ENCODE results near the gene CHRNA4. TPM values are rescaled to one million over a fixed set of nuclear protein-coding genes. Genes with fewer than 3 reads are reported as not detected.

Gene CHRNA4
- total RNA-seq, 3 donors from 2014 or later = not detected

DNA sequence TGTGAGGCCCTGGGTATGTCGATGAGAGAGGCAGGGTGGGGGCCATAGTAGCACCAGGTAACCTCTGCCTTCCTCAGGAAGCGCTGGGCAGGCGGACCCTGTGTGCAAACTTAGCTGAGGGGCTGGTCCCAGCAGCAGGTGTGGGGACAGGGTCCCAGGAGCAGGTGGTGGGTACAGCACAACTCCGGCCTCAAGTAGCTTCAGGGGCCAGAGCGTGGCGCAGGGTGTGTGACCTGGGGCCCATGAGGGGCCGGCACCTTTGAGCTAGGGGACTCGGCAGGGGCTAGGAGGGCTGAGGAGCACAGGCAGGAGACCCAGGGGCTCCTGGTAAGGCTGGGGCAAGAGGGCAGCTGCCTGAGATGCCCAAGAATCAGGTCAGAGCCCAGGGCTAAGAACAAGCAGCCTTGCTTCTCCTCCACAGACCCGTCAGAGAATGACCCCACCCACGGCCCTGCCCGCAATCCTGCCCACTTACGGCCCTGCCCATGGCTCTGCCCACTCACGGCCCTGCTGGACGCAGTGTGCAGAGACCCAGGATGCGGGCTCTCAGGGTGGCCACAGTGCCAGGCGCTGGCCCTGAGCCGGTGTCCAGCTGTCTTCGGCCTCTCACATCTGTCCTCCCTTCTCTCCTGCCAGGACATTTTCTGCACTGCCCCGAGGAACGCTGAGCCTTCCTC, 30.9 kb downstream of the CHRNA4 start:
- no peak overlapping the region for H3K27ac ChIP-seq
- H3K27me3 ChIP-seq = peaks cover 2 to 65% of the 10 kb centered on the region in 2 donors
- H3K36me3 ChIP-seq = no peaks in the 10 kb centered on the region
- no peak for DNase-seq (ENCODE audit: low spot score in 2 of 2)
- H3K4me1 ChIP-seq = no peaks in the 10 kb centered on the region
- TF ChIP-seq POLR2A (IDR thresholded peaks at IDR 0.05) (no peak), POLR2AphosphoS5 (IDR thresholded peaks at IDR 0.05) (no peak)
- TF ChIP-seq, protein P1, sequence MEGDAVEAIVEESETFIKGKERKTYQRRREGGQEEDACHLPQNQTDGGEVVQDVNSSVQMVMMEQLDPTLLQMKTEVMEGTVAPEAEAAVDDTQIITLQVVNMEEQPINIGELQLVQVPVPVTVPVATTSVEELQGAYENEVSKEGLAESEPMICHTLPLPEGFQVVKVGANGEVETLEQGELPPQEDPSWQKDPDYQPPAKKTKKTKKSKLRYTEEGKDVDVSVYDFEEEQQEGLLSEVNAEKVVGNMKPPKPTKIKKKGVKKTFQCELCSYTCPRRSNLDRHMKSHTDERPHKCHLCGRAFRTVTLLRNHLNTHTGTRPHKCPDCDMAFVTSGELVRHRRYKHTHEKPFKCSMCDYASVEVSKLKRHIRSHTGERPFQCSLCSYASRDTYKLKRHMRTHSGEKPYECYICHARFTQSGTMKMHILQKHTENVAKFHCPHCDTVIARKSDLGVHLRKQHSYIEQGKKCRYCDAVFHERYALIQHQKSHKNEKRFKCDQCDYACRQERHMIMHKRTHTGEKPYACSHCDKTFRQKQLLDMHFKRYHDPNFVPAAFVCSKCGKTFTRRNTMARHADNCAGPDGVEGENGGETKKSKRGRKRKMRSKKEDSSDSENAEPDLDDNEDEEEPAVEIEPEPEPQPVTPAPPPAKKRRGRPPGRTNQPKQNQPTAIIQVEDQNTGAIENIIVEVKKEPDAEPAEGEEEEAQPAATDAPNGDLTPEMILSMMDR (IDR thresholded peaks at IDR 0.05) = no peak
- H3K9me3 ChIP-seq = peaks cover 0 to 4% of the 10 kb centered on the region in 2 donors
- no peak overlapping the region for H3K4me3 ChIP-seq
- intact Hi-C loops (cut with DNase I; ENCODE audit: low total_unique reads) = no loop called here

DNA sequence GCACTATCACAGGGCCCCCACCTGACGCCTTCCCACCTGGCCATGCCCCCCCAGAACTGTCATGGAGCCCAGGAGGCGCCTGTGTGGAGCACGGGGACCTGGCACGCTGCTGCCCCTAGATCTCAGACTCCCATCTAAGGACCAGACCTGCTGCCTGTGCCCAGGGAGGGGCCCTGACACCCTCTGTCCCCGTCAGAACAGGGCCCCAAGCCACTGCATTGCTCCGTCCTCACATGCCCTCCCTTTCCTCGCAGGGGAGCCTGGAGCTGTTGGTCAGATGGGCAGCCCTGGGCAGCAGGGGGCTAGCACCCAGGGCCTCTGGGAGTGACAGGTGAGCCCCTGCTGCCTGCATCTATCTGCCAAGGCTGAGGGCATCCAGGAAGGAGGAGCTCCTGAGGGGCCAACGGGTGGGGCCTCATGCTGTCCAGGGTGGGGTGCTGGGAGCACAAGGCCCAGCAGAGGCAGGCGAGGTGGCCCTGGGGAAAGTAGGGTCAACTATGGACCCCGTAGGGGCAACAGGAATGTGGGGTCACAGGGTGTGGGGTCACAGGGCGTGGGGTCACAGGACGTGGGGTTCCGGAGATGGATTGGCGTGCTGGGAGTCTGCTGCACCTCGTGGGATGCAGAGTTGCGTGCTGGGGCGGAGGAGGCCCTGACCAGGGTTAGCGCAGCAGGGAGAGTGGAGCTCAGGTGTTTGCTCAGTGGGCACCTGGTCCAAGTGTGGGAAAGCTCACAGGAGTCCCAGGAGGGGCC, 31.6 kb downstream of the CHRNA4 start:
- Histone ChIP-seq H3K4me3 (no peak overlapping the region), H3K27me3 (peaks cover 2 to 65% of the 10 kb centered on the region in 2 donors)

DNA sequence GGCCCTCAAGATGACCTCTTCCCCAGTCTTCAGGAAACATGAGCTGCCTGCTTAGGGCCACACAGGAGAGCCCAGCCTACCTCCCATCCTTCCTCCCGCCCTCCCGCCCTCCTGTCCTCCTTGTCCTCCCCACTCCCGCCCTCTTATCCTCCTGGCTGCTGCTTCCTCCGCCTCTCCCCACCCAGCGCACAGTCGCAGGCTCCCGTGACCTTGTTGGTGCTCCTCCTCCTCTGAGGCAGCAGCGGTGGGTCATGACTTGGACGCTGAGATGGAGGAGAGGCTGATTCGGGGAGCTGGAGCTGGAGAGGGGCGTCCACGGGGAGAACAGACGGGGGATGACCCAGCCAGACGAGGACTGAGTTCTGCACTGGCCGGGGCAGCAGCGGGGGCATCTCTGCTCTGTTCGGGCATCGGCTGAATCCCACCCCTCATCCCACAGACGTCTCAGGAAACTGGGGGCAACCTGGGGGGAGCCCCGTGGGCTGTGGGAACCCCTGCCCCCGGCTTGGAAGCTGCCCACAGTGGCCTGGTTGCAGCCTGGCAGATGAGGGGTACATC, 32.4 kb downstream of the CHRNA4 start:
- H3K4me3 ChIP-seq = no peak overlapping the region
- peaks cover 2 to 64% of the 10 kb centered on the region in 2 donors for H3K27me3 ChIP-seq
- no peaks in the 10 kb centered on the region for H3K4me1 ChIP-seq
- H3K9me3 ChIP-seq = peaks cover 0 to 4% of the 10 kb centered on the region in 2 donors
- intact Hi-C loops (cut with DNase I; ENCODE audit: low total_unique reads) = no loop called here
- DNase-seq (ENCODE audit: low spot score in 2 of 2) = no peak
- H3K27ac ChIP-seq = no peak overlapping the region
- H3K36me3 ChIP-seq = no peaks in the 10 kb centered on the region
- no peak for TF ChIP-seq POLR2A (IDR thresholded peaks at IDR 0.05)
- TF ChIP-seq, protein P1 (IDR thresholded peaks at IDR 0.05) = no peak

More for the DNA sequence above, 31.6 kb downstream of the CHRNA4 start:
- Histone ChIP-seq H3K4me1 (no peaks in the 10 kb centered on the region), H3K27ac (no peak overlapping the region), H3K36me3 (no peaks in the 10 kb centered on the region), H3K9me3 (peaks cover 0 to 4% of the 10 kb centered on the region in 2 donors)
- TF ChIP-seq POLR2A (IDR thresholded peaks at IDR 0.05) (no peak), POLR2AphosphoS5 (IDR thresholded peaks at IDR 0.05) (no peak)
- TF ChIP-seq, protein P1 (IDR thresholded peaks at IDR 0.05) = no peak
- no peak for DNase-seq (ENCODE audit: low spot score in 2 of 2)
- intact Hi-C loops (cut with DNase I; ENCODE audit: low total_unique reads) = no loop called here

DNA sequence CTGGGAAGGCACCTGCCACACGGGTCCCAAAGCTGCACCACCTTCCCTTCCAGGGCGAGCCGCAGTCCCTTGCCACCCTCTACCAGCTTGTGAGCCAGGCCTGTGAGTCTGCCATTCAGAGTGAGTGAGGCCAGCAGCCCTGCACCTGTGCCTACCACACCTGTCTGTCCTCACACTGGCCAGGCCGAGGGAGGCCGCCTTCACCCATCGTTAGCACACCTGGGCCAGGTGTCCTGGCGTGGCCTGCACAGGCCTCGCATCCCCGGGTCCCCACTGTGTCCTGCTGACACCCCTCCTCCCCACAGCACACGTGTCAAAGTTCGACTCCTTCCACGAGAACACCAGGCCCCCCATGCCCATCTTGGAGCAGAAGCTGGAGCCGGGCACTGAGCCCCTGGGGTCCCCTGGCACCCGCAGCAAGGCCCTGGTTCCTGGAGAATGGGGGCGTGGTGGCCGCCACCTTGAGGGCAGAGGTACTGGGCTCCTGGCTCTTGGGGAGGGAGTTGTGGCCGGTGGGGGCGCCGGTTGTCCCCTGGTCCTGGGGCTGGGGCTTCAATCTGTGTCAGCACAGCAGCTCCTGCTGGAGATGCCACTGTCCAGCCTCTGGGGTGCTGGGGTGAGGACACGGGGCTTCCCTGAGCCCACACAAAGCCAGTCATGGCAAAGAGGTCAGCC, 33.0 kb downstream of the CHRNA4 start:
- H3K27me3 ChIP-seq = peaks cover 2 to 60% of the 10 kb centered on the region in 2 donors

More for the DNA sequence above, 33.0 kb downstream of the CHRNA4 start:
- H3K36me3 ChIP-seq = no peaks in the 10 kb centered on the region
- peaks cover 0 to 4% of the 10 kb centered on the region in 2 donors for H3K9me3 ChIP-seq
- no peak for TF ChIP-seq POLR2A (IDR thresholded peaks at IDR 0.05)
- TF ChIP-seq, protein P1 (IDR thresholded peaks at IDR 0.05) = no peak
- no peak for TF ChIP-seq POLR2AphosphoS5 (IDR thresholded peaks at IDR 0.05)
- H3K4me3 ChIP-seq = no peak overlapping the region
- DNase-seq (ENCODE audit: low spot score in 2 of 2) = no peak
- H3K27ac ChIP-seq = no peak overlapping the region
- intact Hi-C loops (cut with DNase I; ENCODE audit: low total_unique reads) = no loop called here
- H3K4me1 ChIP-seq = no peaks in the 10 kb centered on the region
